Stimulated activated memory B cell treated with anti-CD40 and anti-IgM and Interleukin-4, amounts not matched to agents 10 μg/mL and 1 μg/mL and 100 μg/mL, for 72 hours (primary cell): Measurements from ENCODE around the gene ARHGAP10.
A peak's percentile ranks its signal among the peaks of the same experiment; 100 is the strongest.

Experiments used
- ATAC-seq: fragments of 150-1000 bp; cut with Tn5 transposase; 2 replicates; pipeline ENCODE4 v1.10.0; 2021
- H3K27ac Mint-ChIP-seq: one replicate; pipeline ENCODE4 v1.8.0; 2022; ENCODE audit warnings: mild to moderate bottlenecking, mixed read lengths
- H3K27me3 Mint-ChIP-seq: one replicate; pipeline ENCODE4 v1.8.0; 2022; ENCODE audit warnings: mixed read lengths
- H3K36me3 Mint-ChIP-seq: one replicate; pipeline ENCODE4 v1.8.0; 2022; ENCODE audit warnings: mixed read lengths
- H3K4me1 Mint-ChIP-seq: one replicate; pipeline ENCODE4 v1.8.0; 2022; ENCODE audit warnings: mixed read lengths
- H3K4me3 Mint-ChIP-seq: one replicate; pipeline ENCODE4 v1.8.0; 2022; ENCODE audit warnings: mild to moderate bottlenecking, moderate library complexity, mixed read lengths
- H3K9me3 Mint-ChIP-seq: one replicate; pipeline ENCODE4 v1.8.0; 2022; ENCODE audit warnings: mixed read lengths

Gene ARHGAP10

DNA sequence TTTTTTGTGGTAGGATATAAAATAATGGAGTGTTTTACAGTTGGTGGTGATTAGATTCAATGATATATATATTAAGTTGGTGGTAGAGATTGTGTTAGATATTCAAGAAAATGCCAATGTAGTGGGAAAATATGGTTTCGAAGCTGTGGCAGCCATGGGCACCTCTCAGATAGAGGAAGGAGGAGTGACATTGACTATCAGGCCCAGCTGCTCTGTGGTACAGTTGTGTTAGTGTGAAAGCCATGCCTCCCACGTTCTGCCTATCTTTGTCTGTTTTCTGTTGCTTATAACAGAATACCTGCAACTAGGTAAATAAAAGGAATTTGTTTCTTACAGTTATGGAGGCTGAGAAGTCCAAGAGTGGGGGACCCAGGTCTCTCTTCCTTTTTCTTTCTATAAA is 101.9 kb downstream of the ARHGAP10 start:
- no peak for ATAC-seq
- Mint-ChIP-seq H3K36me3 (no peaks in the 10 kb centered on the region), H3K4me3 (no peak overlapping the region), H3K27me3 (peaks cover 10% of the 10 kb centered on the region), H3K27ac (no peak overlapping the region), H3K4me1 (peaks cover 7% of the 10 kb centered on the region), H3K9me3 (peaks cover 4% of the 10 kb centered on the region)

DNA sequence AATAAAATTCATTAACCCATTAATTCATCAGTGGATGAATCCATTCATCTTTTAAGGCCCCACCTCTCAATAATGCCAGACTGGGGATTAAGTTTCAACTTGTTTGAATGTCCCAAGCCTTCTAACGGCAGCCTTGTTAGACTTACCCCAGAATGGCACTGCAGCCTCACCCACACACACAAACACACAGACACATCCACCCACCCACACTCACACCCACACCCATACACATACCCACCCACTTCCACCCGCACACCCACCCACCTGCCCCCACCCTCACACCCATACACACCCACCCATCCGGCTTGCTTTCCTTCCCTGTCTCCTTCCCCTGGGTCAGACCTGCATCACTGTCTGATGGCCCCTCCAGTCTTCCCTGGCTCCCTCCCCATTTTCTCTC is 102.6 kb downstream of the ARHGAP10 start:
- Mint-ChIP-seq H3K36me3 (no peaks in the 10 kb centered on the region), H3K4me3 (no peak overlapping the region), H3K4me1 (peaks cover 7% of the 10 kb centered on the region), H3K9me3 (peaks cover 4% of the 10 kb centered on the region), H3K27ac (no peak overlapping the region), H3K27me3 (peaks cover 10% of the 10 kb centered on the region)
- peak; percentile 42 for ATAC-seq

DNA sequence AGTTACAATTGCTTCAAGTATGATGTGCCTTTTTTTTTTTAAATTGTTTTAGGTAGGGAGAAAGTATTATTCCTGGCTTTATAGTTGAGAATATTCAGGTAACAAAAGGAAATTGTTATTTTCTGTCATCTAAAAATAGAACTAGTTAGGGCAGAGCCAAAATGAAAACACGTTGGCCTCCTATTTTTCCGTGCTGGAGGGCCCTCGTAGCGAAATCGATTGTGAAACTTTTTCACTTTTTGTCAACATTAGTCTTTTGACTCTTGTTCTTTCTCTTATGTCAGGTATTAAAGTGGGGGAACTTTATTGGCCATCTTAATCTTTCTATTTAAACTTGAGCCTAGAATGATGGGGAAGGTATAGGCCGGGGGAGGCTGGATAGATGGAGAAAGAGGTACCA is 104.9 kb downstream of the ARHGAP10 start:
- Mint-ChIP-seq H3K4me1 (peaks cover 7% of the 10 kb centered on the region), H3K27me3 (peaks cover 10% of the 10 kb centered on the region), H3K4me3 (no peak overlapping the region), H3K36me3 (no peaks in the 10 kb centered on the region), H3K27ac (no peak overlapping the region), H3K9me3 (peaks cover 4% of the 10 kb centered on the region)
- ATAC-seq = no peak

DNA sequence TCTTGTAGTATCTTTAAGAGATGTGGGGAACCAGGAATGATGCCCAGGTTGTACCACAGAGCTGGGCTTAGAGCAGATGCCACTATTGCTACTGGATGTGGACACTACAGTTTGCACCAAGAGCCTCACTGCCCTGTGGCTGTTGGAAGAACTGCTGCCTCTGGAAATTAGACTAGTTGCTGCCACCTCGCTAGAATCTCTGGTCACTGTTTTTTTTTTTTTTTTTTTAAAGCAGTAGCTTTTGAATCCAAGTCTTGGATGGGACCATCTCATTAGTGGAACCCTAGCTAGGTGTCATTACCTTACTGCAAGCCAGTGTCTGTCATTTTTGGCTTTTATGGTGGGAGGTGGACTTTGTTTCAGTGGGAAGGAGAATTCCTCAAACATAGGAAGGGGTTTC is 105.5 kb downstream of the ARHGAP10 start:
- no peaks in the 10 kb centered on the region for H3K36me3 Mint-ChIP-seq
- peaks cover 12% of the 10 kb centered on the region for H3K27me3 Mint-ChIP-seq
- H3K9me3 Mint-ChIP-seq = peaks cover 4% of the 10 kb centered on the region
- no peak overlapping the region for H3K4me3 Mint-ChIP-seq
- no peak for ATAC-seq
- peaks cover 7% of the 10 kb centered on the region for H3K4me1 Mint-ChIP-seq
- H3K27ac Mint-ChIP-seq = no peak overlapping the region

DNA sequence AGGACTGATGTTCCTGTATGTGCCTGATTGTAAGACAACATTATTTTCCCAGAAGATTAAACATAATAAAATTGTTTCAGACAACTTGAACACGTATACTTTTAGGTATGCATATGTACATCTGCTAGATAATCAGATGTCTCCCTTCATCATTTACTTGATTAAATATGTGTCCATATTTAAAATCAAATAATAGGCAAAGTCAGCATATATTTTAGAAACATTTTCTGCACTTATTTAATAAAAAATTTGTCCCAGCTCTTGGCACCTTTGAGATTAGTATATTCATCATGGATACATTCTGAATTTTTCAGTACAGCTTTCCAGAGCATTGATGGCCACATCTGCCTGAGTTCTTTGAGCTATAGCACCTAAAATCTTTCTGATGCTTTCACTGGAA is 106.0 kb downstream of the ARHGAP10 start:
- Mint-ChIP-seq H3K27me3 (peaks cover 17% of the 10 kb centered on the region), H3K36me3 (no peaks in the 10 kb centered on the region), H3K4me1 (peaks cover 7% of the 10 kb centered on the region), H3K27ac (no peak overlapping the region), H3K9me3 (peaks cover 4% of the 10 kb centered on the region), H3K4me3 (no peak overlapping the region)
- ATAC-seq = no peak

DNA sequence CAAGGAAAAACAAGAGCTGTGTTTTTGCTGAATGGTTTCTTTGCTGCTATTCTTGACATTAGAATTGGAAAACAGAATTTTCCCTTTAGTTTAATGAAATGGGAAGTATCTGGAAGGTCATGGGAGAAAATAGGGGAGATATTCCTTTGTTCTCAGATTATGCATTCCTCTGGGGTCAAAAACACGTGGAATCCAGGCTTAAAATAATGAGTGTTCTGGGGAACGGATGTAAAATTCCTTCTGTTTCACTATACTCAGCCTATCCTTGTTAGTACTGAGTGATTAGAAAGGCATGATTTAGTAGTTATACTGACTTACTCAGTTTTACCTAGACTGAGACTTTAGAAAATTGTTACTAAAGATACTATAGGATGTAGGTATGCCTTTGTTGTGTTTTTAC is 107.3 kb downstream of the ARHGAP10 start:
- H3K9me3 Mint-ChIP-seq = peaks cover 4% of the 10 kb centered on the region
- no peak overlapping the region for H3K4me3 Mint-ChIP-seq
- ATAC-seq = no peak
- peaks cover 7% of the 10 kb centered on the region for H3K4me1 Mint-ChIP-seq
- H3K27ac Mint-ChIP-seq = no peak overlapping the region
- H3K36me3 Mint-ChIP-seq = no peaks in the 10 kb centered on the region
- peaks cover 20% of the 10 kb centered on the region for H3K27me3 Mint-ChIP-seq

DNA sequence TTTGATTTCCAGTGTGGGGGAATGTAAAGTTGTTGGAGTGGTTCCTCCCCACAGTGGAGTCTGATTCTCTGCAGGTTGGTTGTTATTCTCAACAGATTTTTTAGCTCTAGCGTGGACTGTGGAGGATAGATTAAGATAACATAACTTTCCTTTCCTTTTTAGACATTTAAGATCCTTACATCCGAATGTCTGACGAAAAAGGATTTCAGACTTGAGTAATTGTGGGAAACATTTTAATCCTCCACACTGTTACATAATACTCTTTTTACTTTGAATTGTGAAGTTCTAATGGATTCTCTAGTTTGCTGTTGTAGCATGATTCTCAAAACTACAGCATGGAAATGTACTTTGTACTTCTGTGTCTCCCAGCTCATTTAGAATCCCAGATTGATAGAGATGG is 107.8 kb downstream of the ARHGAP10 start:
- peaks cover 16% of the 10 kb centered on the region for H3K27me3 Mint-ChIP-seq
- peaks cover 2% of the 10 kb centered on the region for H3K9me3 Mint-ChIP-seq
- ATAC-seq = no peak
- H3K36me3 Mint-ChIP-seq = no peaks in the 10 kb centered on the region
- peaks cover 7% of the 10 kb centered on the region for H3K4me1 Mint-ChIP-seq
- no peak overlapping the region for H3K27ac Mint-ChIP-seq
- no peak overlapping the region for H3K4me3 Mint-ChIP-seq

DNA sequence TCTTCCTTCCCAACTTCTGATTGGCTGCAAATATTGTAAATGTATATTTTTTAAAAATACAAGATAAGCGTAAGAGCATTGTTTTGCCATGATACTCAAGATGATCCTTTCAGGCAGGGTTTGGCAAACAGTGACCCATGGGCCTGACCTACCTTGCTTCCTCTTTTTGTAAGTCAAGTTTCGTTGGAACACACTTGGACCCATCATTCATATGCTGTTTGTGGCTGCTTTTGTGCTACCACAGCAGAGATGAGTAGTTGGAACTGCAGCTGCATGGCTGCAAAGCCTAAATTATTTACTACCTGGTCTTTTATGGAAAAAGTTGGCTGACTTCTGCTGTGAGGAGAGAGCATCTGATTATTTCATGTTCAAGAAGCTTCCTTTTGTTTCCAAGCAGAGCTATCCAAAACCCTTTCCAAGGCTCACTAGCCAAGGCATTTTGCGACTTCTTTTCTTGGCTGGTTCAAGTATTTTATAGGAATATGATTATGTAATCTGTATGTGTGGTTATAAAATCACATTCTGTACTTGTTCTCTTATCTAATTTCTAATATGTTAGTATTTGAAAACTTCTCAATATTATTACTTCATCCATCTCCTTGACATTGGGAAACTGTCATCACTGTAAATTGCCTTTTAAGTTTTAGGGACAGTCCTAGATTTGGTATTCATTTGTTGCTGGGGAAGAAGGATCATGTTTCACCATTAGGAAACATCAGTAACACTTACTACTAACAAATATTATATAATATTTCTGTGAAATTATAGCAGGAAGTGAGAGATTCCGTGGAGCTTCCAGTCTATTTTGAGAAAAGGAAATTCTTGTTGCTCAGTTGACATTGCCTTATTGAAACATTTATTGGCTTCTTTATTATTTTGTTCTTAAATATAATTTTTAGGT is 109.2 kb downstream of the ARHGAP10 start:
- ATAC-seq = no peak
- no peak overlapping the region for H3K4me3 Mint-ChIP-seq
- H3K27me3 Mint-ChIP-seq = peaks cover 10% of the 10 kb centered on the region
- peaks cover 7% of the 10 kb centered on the region for H3K4me1 Mint-ChIP-seq
- no peak overlapping the region for H3K27ac Mint-ChIP-seq
- no peaks in the 10 kb centered on the region for H3K9me3 Mint-ChIP-seq
- H3K36me3 Mint-ChIP-seq = no peaks in the 10 kb centered on the region

DNA sequence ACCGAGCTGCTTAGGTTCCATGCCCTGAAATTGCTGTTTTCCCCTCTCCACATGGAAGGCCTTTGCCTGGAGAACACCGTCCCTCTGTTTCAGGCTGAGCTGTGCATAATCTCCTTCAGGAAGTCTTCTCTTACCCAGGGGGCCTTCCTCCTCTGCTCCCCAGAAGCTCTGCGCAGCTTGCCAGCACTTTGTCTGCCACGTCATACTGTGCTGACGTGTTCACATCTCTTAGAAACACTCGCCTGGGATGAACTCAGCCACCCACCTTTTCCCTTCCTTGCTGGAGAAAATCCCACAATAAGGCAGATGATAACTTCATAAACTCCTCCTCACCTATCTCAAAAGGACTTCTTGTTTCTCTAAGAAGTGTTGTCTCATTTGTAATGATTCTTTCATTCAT is 110.7 kb downstream of the ARHGAP10 start:
- Mint-ChIP-seq H3K4me3 (no peak overlapping the region), H3K27me3 (peaks cover 10% of the 10 kb centered on the region), H3K4me1 (no peaks in the 10 kb centered on the region), H3K27ac (no peak overlapping the region), H3K36me3 (no peaks in the 10 kb centered on the region), H3K9me3 (no peaks in the 10 kb centered on the region)
- ATAC-seq = no peak

DNA sequence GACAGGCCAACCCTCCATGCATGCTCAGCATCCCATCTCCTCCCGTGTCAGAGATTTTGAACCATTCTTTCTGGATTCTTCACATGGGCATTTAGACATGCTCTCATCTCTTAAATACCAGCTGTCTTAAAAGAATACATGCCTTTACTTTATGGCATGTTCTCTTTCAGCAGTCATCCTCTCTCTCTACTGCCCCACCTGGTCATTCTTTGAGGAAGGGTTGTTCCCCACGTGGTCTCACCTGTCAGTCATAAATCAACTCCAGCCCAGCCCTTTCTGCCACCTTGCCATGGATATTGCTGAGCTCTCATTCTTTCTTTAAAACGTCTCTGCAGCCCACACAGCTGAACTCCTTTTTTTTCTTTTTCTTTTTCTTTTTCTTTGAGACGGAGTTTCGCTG is 111.3 kb downstream of the ARHGAP10 start:
- H3K36me3 Mint-ChIP-seq = no peaks in the 10 kb centered on the region
- no peaks in the 10 kb centered on the region for H3K4me1 Mint-ChIP-seq
- no peak overlapping the region for H3K4me3 Mint-ChIP-seq
- ATAC-seq = no peak
- no peaks in the 10 kb centered on the region for H3K9me3 Mint-ChIP-seq
- H3K27ac Mint-ChIP-seq = no peak overlapping the region
- H3K27me3 Mint-ChIP-seq = peaks cover 10% of the 10 kb centered on the region

DNA sequence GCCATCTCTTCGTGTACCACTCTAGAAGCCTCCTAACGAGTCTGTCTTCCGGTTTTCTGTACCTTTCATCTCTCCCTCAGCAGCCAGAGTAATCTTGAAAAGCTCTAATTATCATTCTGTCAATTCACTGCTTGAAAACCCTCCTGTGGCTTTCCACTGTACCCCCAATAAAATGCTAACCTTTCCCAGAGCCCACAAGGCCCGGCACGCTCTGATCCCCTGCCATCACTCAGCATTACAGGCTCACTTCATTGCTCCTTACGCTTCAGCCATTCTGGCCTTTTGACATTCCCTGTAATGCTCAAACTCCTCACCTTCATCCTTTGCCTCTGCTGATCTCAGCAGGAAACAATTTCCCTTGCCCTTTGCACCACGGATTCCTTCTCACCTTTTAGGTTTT is 112.9 kb downstream of the ARHGAP10 start:
- Mint-ChIP-seq H3K27ac (no peak overlapping the region), H3K9me3 (no peaks in the 10 kb centered on the region), H3K27me3 (peaks cover 10% of the 10 kb centered on the region), H3K4me3 (no peak overlapping the region), H3K36me3 (no peaks in the 10 kb centered on the region), H3K4me1 (no peaks in the 10 kb centered on the region)
- ATAC-seq = no peak

DNA sequence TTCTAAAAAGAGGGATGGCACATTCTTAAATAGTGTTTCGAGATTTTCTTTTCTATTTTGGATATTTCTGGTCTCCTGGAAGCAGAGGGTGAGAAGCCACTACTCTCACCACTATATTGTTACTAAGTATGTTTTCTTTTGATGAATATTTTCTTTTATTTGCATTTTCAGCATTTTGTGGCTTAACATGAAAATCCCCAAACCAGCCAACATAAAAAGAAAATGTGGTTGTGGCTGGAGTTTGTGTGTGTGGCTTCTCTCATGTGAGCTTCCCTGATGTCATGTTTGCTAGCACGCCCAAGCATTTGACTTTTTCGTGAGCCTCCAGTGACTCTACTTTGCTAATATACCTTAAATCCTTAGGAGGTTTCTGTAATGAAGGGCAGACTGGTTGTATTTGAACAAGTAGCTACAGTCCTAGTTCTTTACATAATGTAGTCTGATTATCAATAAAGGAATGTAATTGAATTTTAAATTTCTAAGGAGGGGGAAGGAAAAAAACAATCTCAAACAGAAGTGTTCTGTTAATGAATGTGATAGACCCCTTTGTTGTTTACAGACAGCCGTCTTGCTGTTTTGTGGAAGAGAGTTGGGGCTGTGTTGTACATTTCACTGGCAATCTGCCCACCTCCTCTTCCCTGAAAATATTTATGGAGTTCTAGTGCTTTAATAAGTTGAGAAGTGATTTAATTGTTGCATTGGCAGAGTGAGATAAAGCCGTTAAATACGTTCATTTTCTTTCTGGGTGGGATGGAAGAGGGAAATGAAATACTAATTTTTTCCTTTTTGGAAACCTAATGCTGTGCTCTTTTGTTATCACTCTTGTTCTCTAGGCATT is 114.6 kb downstream of the ARHGAP10 start:
- no peak for ATAC-seq
- H3K4me3 Mint-ChIP-seq = no peak overlapping the region
- H3K4me1 Mint-ChIP-seq = no peaks in the 10 kb centered on the region
- H3K9me3 Mint-ChIP-seq = no peaks in the 10 kb centered on the region
- H3K27ac Mint-ChIP-seq = no peak overlapping the region
- peaks cover 10% of the 10 kb centered on the region for H3K27me3 Mint-ChIP-seq
- H3K36me3 Mint-ChIP-seq = no peaks in the 10 kb centered on the region

DNA sequence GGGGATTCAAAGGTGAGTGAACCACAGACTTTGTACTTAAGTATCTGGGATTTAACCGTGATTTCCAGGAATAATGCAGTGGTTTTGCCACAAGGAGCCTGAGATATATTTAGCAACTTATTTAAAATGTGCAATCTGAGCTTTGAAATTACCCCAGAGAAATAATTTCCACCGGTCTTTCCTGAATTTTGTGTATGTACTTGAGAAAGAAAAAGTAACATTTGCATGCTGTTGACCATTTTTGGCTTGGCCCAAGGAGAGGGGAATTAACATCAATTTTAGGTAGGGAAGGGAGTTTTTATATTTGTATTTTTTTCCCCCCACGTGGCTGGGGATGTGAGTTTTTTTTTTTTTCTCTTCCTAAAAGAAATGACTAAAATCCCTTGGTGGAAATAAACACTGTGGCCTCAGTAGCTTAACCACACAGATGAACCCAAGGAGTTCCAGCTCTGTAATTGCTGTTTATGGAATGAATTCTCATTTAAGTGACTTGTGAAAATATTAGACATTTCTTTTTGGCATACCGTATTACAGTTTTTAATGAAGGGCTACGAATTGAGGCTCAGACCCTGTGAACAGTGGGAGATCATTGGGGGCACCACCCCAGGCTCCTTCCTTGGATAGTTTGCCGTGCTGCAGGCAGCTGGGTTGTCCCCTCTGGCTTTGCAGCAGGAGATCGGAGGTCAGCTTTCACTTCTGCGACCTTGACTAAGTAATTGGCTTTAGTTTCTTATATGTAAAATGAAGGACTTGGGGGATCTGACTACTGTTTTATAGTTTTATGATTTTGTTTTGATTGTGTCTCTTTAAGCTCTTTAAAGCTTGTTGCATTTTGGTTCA is 116.1 kb downstream of the ARHGAP10 start:
- Mint-ChIP-seq H3K4me3 (no peak overlapping the region), H3K36me3 (no peaks in the 10 kb centered on the region), H3K27ac (no peak overlapping the region), H3K4me1 (no peaks in the 10 kb centered on the region), H3K27me3 (peaks cover 2% of the 10 kb centered on the region), H3K9me3 (no peaks in the 10 kb centered on the region)
- no peak for ATAC-seq

DNA sequence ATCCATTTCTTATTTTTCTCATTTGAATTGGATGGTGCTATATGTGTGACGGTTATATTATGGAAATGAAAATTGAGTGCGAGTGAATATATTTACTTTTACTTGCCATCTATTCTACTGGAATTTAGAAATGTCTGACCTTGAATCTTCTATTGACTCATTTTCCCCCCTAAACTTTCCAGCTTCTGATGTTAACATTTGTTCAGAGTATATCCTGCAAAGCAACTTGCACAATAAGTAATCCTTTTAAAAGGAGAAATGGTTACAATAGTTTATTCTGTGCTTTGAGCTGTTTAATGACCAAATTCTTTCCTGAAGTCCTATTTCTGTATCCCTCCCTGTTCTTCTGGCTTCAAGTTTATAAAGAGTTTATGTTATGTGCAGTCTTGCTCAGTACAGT is 116.7 kb downstream of the ARHGAP10 start:
- Mint-ChIP-seq H3K4me1 (no peaks in the 10 kb centered on the region), H3K9me3 (no peaks in the 10 kb centered on the region), H3K36me3 (no peaks in the 10 kb centered on the region), H3K4me3 (no peak overlapping the region), H3K27me3 (peaks cover 5% of the 10 kb centered on the region), H3K27ac (no peak overlapping the region)
- ATAC-seq = no peak

DNA sequence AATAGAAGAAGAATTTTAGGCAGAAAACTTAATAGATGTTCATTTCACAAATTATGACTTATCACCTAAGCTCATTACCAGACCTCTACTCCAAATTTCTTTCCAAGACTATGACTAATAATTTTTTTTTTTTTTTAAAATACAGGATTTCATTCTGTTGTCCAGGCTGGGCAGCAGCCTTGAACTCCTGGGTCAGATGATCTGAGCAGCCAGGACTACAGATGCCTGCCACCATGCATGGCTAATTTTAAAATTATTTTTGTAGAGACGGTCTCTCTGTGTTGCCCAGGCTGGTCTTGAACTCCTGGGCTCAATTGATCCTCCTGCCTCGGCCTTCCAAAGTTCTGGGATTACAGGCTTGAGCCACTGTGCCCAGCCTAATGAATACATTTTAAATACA is 119.2 kb downstream of the ARHGAP10 start:
- Mint-ChIP-seq H3K27me3 (peaks cover 10% of the 10 kb centered on the region), H3K4me1 (no peaks in the 10 kb centered on the region), H3K27ac (no peak overlapping the region), H3K9me3 (no peaks in the 10 kb centered on the region), H3K4me3 (no peak overlapping the region), H3K36me3 (no peaks in the 10 kb centered on the region)
- ATAC-seq = no peak
